K562 (cell line): ENCODE results near the gene ANO2. TPM values are rescaled to one million over a fixed set of nuclear protein-coding genes. Genes with fewer than 3 reads are reported as not detected.

ENCODE experiments used
- ATAC-seq: fragments of 200-7000 bp; cut with Tn5 transposase; 3 replicates; pipeline ENCODE4 v1.9.1; 2020; ENCODE audit warnings: moderate library complexity
- BruUV-seq: library from RNA; stranded (reverse); fragments of 400-500 nt; replicated peaks from 2 replicates; lab custom pipeline; 2021; lab: Mats Ljungman, UMichigan
- CTCF ChIA-PET: fragments of 300-600 bp; formaldehyde crosslinking; extraction: SDS; loops from one replicate; lab custom pipeline; 2021; ENCODE audit warnings: low intra/inter-chr PET ratio; lab: Yijun Ruan, JAX
- POLR2A ChIA-PET: fragments of 300-600, 350-650 bp; sonication (Branson Sonifier 250); formaldehyde crosslinking; extraction: SDS; loops from one replicate; lab custom pipeline; 2021; ENCODE audit warnings: antibody characterized with exemption, inconsistent platforms; lab: Yijun Ruan, JAX
- DNase-seq, 4 experiments: peaks; one replicate each; pipeline versions ENCODE4 v3.0.0 to v3.0.0-alpha.2; 2011 to 2018; ENCODE audit warnings: low spot score in 3 of 4, mixed read lengths in 3 of 4; ENCODE audit errors: extremely low read depth in 1 of 4
- FAIRE-seq: peaks from 2 replicates; lab custom pipeline; 2011; peaks lifted over from hg19 to GRCh38; lab: Jason Lieb, UNC
- H2AFZ ChIP-seq: 2 replicates; pipeline ENCODE4 v1.6.0; 2011; ENCODE audit warnings: low read depth, low read length, control low read depth, inconsistent platforms
- H3K27ac ChIP-seq: fragments of 200-600 bp; 3 replicates; pipeline ENCODE4 v1.8.0; 2011; ENCODE audit warnings: low read depth, mild to moderate bottlenecking, control low read depth, inconsistent platforms, low read length, moderate library complexity, mixed read lengths; ENCODE audit errors: extremely low read depth
- H3K27me3 ChIP-seq, 2 experiments: fragments of 300-600 bp in 1 of 2; 2 replicates in 1 of 2; 3 replicates in 1 of 2; pipeline versions ENCODE4 v1.6.0 to v1.8.0; 2011; ENCODE audit warnings: inconsistent platforms in 2 of 2, low read length in 2 of 2, mild to moderate bottlenecking in 1 of 2, mixed read lengths in 1 of 2, moderate library complexity in 1 of 2; ENCODE audit not compliant: control insufficient read depth in 2 of 2, insufficient read depth in 2 of 2
- H3K36me3 ChIP-seq: fragments of 300-600 bp; 3 replicates; pipeline ENCODE4 v1.8.0; 2011; ENCODE audit warnings: mild to moderate bottlenecking, low read length, inconsistent platforms; ENCODE audit not compliant: control insufficient read depth, insufficient read depth
- H3K4me1 ChIP-seq, 2 experiments: fragments of 200-600 bp in 1 of 2; replicated peaks in 1 of 2; 2 replicates in 1 of 2; 3 replicates in 1 of 2; pipeline versions ENCODE4 v1.5.1 to v1.8.0; 2011; ENCODE audit warnings: inconsistent platforms in 2 of 2, low read length in 2 of 2, mild to moderate bottlenecking in 1 of 2, mixed read lengths in 1 of 2, moderate library complexity in 1 of 2; ENCODE audit not compliant: control insufficient read depth in 2 of 2, insufficient read depth in 2 of 2
- H3K4me2 ChIP-seq: 2 replicates; pipeline ENCODE4 v1.6.1; 2011; ENCODE audit warnings: low read length, control low read depth, inconsistent platforms, mixed read lengths; ENCODE audit not compliant: insufficient read depth
- H3K4me3 ChIP-seq: fragments of 200-600 bp; sonication (generic), shearing (Covaris generic); 2 replicates; pipeline ENCODE4 v1.5.1; 2016; ENCODE audit warnings: control low read depth, inconsistent platforms
- H3K79me2 ChIP-seq: fragments of 200-600 bp; 3 replicates; pipeline ENCODE4 v1.8.0; 2011; ENCODE audit warnings: low read length, inconsistent platforms; ENCODE audit not compliant: control insufficient read depth, insufficient read depth
- H3K9ac ChIP-seq, 2 experiments: 2 replicates each; pipeline versions ENCODE4 v1.6.0 to v1.6.1; 2011; ENCODE audit warnings: low read depth in 2 of 2, low read length in 2 of 2, control low read depth in 1 of 2, inconsistent platforms in 1 of 2, mild to moderate bottlenecking in 1 of 2, mixed read lengths in 1 of 2; ENCODE audit not compliant: insufficient read depth in 1 of 2
- H3K9me1 ChIP-seq: one replicate; pipeline ENCODE4 v1.6.0; 2011; ENCODE audit warnings: inconsistent platforms, mild to moderate bottlenecking, low read length, moderate library complexity; ENCODE audit not compliant: control insufficient read depth, insufficient read depth
- H3K9me3 ChIP-seq: replicated peaks from 2 replicates; pipeline ENCODE4 v1.5.1; 2011; ENCODE audit warnings: low read depth, low read length, inconsistent platforms; ENCODE audit not compliant: control insufficient read depth, insufficient read depth
- H4K20me1 ChIP-seq: replicated peaks from 2 replicates; pipeline ENCODE4 v1.6.1; 2011; ENCODE audit warnings: low read length, inconsistent platforms, mixed read lengths; ENCODE audit not compliant: control insufficient read depth, insufficient read depth
- ARID3B ChIP-seq: fragments of 250-450 bp; sonication (Bioruptor Pico); IDR thresholded peaks from 2 replicates; pipeline ENCODE4 v1.4.0; 2020; ENCODE audit warnings: borderline replicate concordance
- ARNT ChIP-seq, 2 experiments: fragments of 450-650 bp; IDR thresholded peaks; 2 replicates each; pipeline ENCODE4 v1.6.1; 2016; ENCODE audit warnings: mild to moderate bottlenecking in 1 of 2
- ELF1 ChIP-seq: fragments of 200-800 bp; sonication (Bioruptor generic); IDR thresholded peaks from 2 replicates; pipeline ENCODE4 v1.6.1; 2016; ENCODE audit warnings: missing genetic modification characterization, missing compliant biosample characterization
- ESRRB ChIP-seq: fragments of 250-450 bp; sonication (Bioruptor Pico); IDR thresholded peaks from 2 replicates; pipeline ENCODE4 v1.5.0; 2020; ENCODE audit warnings: mild to moderate bottlenecking, moderate library complexity, borderline replicate concordance
- GTF2B ChIP-seq: IDR thresholded peaks from 2 replicates; pipeline ENCODE4 v1.6.1; 2011; ENCODE audit not compliant: insufficient read length; ENCODE audit errors: extremely low read depth
- HDAC3 ChIP-seq: fragments of 450-650 bp; IDR thresholded peaks from 2 replicates; pipeline ENCODE4 v1.6.1; 2018; ENCODE audit warnings: borderline replicate concordance, mild to moderate bottlenecking, moderate library complexity; ENCODE audit not compliant: partially characterized antibody
- POLR2AphosphoS5 ChIP-seq: IDR thresholded peaks from 2 replicates; pipeline ENCODE4 v1.6.1; 2011; ENCODE audit warnings: mild to moderate bottlenecking, low read depth, low read length, moderate library complexity; ENCODE audit not compliant: control insufficient read depth, insufficient read depth
- RNF219 ChIP-seq: fragments of 250-450 bp; sonication (Bioruptor Pico); IDR thresholded peaks from 2 replicates; pipeline ENCODE4 v1.5.0; 2022; ENCODE audit warnings: mild to moderate bottlenecking
- SIN3A ChIP-seq, 2 experiments: fragments of 150-350 bp in 1 of 2; IDR thresholded peaks; 2 replicates each; pipeline ENCODE4 v1.6.1; 2011 to 2016; ENCODE audit warnings: borderline replicate concordance in 2 of 2, low read depth in 2 of 2, low read length in 2 of 2, mild to moderate bottlenecking in 2 of 2, moderate library complexity in 2 of 2; ENCODE audit not compliant: control insufficient read depth in 1 of 2
- XRCC5 ChIP-seq: fragments of 200-400 bp; formaldehyde crosslinking; IDR thresholded peaks from 2 replicates; pipeline ENCODE4 v1.6.1; 2017; ENCODE audit warnings: low read depth, mild to moderate bottlenecking, low read length
- ZNF3 ChIP-seq: fragments of 250-450 bp; sonication (Bioruptor Pico); IDR thresholded peaks from 2 replicates; pipeline ENCODE4 v1.5.0; 2021; ENCODE audit warnings: mild to moderate bottlenecking, moderate library complexity
- ZNF696 ChIP-seq: fragments of 250-450 bp; sonication (Bioruptor Pico); conservative IDR thresholded peaks from 2 replicates; pipeline ENCODE4 v1.4.0; 2020; ENCODE audit warnings: mild to moderate bottlenecking, moderate library complexity
- WGBS: fragments of 100-300 bp; shearing (Covaris generic); methylation state at CpG from one replicate; pipeline ENCODE4 v1.1.6; 2016; ENCODE audit warnings: low coverage, mixed read lengths; ENCODE audit not compliant: insufficient coverage; ENCODE audit errors: missing lambda C conversion rate; 5-methylcytosine and 5-hydroxymethylcytosine counted together
- in situ Hi-C: fragments of 300-500 bp; cut with MboI; formaldehyde crosslinking; loops from 4 replicates; pipeline ENCODE4 v1.15.0; 2018; ENCODE audit warnings: inconsistent platforms, mixed read lengths
- intact Hi-C: fragments of 100-400 bp; cut with micrococcal nuclease; formaldehyde crosslinking; loops from 2 replicates; pipeline ENCODE4 v1.14.2; 2022
- polyA plus RNA-seq, 8 experiments: library from polyadenylated mRNA; depleted of rRNA in 4 of 8; stranded (reverse) in 5 of 8; unstranded in 3 of 8; fragments of >200 nt; fragmentation: Nextera tagmentation in 2 of 8; fragmentation: Illumina TruSeq in 1 of 8; extraction: Ambion mirVana in 2 of 8; extraction: Trizol in 1 of 8; gene quantifications; 2 replicates each; pipeline versions ENCODE4 v1.2.1 to v1.2.3, GENCODE V29; 2011 to 2014; ENCODE audit warnings: inconsistent platforms in 1 of 8, missing spikeins in 1 of 8
- total RNA-seq, 7 experiments: library from RNA; depleted of rRNA in 6 of 7; stranded (reverse); fragments of >200 nt in 6 of 7; fragmentation: Illumina TruSeq in 2 of 7; extraction: Trizol in 2 of 7; gene quantifications; 2 replicates each; pipeline versions ENCODE4 v1.2.1 to v1.2.3, GENCODE V29; 2011 to 2021; ENCODE audit warnings: low replicate concordance in 1 of 7

Gene ANO2
- total and polyA plus RNA-seq, 9 of the 15 experiments (the other 6 are each of a cell fraction or from before 2014, with no cell fraction given) = 0.64 TPM; not detected in 8

DNA sequence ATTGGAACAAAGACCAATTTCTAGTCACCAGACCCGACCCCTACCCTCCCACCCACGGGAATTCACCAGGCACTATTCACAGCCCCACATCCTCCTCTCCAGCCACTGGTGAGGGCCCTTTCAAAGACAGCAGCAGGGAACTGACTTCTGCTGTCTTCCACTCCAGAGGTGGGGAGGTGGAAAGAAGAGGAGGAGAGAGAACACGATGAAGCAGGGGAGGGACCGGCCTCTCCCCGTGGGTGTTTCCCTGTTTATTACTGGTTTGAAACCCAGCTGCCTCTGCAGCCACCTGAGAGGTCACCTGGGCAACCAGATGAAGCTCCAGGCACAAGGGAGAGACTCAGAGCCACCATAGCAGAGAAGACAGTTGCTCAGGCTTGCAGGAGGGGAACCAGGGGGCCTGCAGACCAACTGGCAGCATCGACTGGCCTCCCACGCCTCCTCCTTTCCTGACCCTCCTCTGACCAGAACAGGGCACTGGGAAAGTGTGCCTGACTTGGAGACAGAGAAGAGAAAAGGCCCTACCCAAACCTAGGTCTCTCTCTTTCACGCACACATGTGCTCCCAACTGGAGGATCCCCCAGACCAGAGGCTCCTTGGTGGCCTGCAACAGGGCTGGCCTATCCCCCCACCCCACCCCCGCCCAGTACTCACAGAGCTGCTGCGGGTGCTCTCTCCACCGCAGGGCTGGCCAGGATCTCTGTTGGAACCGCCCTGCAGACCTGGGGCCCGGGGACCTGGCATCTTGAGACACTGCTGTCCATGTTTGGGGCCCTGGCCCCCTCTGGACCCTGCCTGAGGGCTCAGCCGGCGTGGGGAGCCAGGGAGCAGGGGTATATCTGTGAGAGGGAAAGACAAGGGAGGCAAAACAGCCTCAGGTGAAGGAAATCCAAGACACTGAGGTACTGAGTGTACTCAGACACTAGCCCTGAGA lies 22.8 kb downstream of the ANO2 start (continued):
- TF ChIP-seq SIN3A (IDR thresholded peaks at IDR 0.05; ENCODE audit: borderline replicate concordance in 2 of 2, control insufficient read depth in 1 of 2, low read depth in 2 of 2, low read length in 2 of 2) (no peak), XRCC5 (no peak)
- TF ChIP-seq, all 486 proteins: peak for 0

GRCh38 chr12:5921027-5921909 lies 23.8 kb downstream of the ANO2 start:
- Histone ChIP-seq H3K27ac (no peak overlapping the region), H3K4me2 (no peak overlapping the region), H4K20me1 (peaks cover 4% of the 10 kb centered on the region; the same call in 1 of the 2 replicates), H3K4me3 (no peak overlapping the region), H3K36me3 (no peaks in the 10 kb centered on the region), H3K4me1 (no peaks in the 10 kb centered on the region), H3K79me2 (no peaks in the 10 kb centered on the region), H3K9me3 (no peaks in the 10 kb centered on the region), H3K9me1 (no peaks in the 10 kb centered on the region), H2AFZ (no peak overlapping the region), H3K9ac (no peak overlapping the region), H3K27me3 (peaks cover 0 to 28% of the 10 kb centered on the region in 2 experiments; a peak in 4 of 5 replicates)
- CTCF ChIA-PET = no interaction called here
- intact Hi-C loops (no loop called here), in situ Hi-C loops (no loop called here)
- no peak for ATAC-seq
- DNase-seq = no peak
- POLR2A ChIA-PET = no interaction called here
- 0% methylated on average over 21 of the region's 25 CpGs for WGBS
- FAIRE-seq = no peak
- BruUV-seq = no TSS peak
- TF ChIP-seq ELF1 (no peak), ZNF3 (no peak), ARNT (IDR thresholded peaks at IDR 0.05) (no peak), GTF2B (no peak), HDAC3 (no peak), ESRRB (no peak), ZNF696 (CRISPR knock-in tag) (no peak), ARID3B (CRISPR knock-in tag) (no peak), RNF219 (no peak), POLR2AphosphoS5 (no peak)
